ENCODE results near the gene IKZF1. TPM values are rescaled to one million over a fixed set of nuclear protein-coding genes. Genes with fewer than 3 reads are reported as not detected.

The IKZF1 gene
- total RNA-seq, 1 experiment from 2014 or later = 0.77 TPM

GRCh38 chr7:50431316-50431715 lies 126.8 kb downstream of the IKZF1 start:
- BruUV-seq (replicated peaks) = no TSS peak
- intact Hi-C loops (cut with micrococcal nuclease; ENCODE audit: unreplicated experiment) (no loop called here), in situ Hi-C loops (cut with HindIII; ENCODE audit: low pct_unique_long_range_greater_than_20kb, low sequenced_read_pairs) (no loop called here)
- no peaks in the 10 kb centered on the region for H3K9me3 ChIP-seq (ENCODE audit: control insufficient read depth, insufficient read depth, low read depth, low read length)
- DNase-seq (ENCODE audit: low read depth, low spot score) (no peak), ATAC-seq (no peak)
- ChIA-PET CTCF (no interaction called here), POLR2A (no interaction called here)
- H3K36me3 ChIP-seq (ENCODE audit: control insufficient read depth, insufficient read depth, low read length) = no peaks in the 10 kb centered on the region
- H3K27ac ChIP-seq (ENCODE audit: low read length) = no peak overlapping the region
- H3K4me3 ChIP-seq (ENCODE audit: low read depth in 2 of 2, low read length in 2 of 2) = no peak overlapping the region
- no peaks in the 10 kb centered on the region for H3K27me3 ChIP-seq (ENCODE audit: control insufficient read depth, insufficient read depth, low read length)
- TF ChIP-seq TCF7L2 (IDR thresholded peaks at IDR 0.05; ENCODE audit: low read depth, low read length) = no peak
- TF ChIP-seq, protein P1, sequence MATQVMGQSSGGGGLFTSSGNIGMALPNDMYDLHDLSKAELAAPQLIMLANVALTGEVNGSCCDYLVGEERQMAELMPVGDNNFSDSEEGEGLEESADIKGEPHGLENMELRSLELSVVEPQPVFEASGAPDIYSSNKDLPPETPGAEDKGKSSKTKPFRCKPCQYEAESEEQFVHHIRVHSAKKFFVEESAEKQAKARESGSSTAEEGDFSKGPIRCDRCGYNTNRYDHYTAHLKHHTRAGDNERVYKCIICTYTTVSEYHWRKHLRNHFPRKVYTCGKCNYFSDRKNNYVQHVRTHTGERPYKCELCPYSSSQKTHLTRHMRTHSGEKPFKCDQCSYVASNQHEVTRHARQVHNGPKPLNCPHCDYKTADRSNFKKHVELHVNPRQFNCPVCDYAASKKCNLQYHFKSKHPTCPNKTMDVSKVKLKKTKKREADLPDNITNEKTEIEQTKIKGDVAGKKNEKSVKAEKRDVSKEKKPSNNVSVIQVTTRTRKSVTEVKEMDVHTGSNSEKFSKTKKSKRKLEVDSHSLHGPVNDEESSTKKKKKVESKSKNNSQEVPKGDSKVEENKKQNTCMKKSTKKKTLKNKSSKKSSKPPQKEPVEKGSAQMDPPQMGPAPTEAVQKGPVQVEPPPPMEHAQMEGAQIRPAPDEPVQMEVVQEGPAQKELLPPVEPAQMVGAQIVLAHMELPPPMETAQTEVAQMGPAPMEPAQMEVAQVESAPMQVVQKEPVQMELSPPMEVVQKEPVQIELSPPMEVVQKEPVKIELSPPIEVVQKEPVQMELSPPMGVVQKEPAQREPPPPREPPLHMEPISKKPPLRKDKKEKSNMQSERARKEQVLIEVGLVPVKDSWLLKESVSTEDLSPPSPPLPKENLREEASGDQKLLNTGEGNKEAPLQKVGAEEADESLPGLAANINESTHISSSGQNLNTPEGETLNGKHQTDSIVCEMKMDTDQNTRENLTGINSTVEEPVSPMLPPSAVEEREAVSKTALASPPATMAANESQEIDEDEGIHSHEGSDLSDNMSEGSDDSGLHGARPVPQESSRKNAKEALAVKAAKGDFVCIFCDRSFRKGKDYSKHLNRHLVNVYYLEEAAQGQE (IDR thresholded peaks at IDR 0.05; ENCODE audit: insufficient read depth in 1 of 2, low read depth in 2 of 2, low read length in 1 of 2) = no peak
- no peak for TF ChIP-seq POLR2AphosphoS5 (IDR thresholded peaks at IDR 0.05; ENCODE audit: low read depth, low read length)
- no peak for TF ChIP-seq SIN3A (IDR thresholded peaks at IDR 0.05; ENCODE audit: borderline replicate concordance, insufficient read depth, low read depth, low read length)
- TF ChIP-seq, protein P2, sequence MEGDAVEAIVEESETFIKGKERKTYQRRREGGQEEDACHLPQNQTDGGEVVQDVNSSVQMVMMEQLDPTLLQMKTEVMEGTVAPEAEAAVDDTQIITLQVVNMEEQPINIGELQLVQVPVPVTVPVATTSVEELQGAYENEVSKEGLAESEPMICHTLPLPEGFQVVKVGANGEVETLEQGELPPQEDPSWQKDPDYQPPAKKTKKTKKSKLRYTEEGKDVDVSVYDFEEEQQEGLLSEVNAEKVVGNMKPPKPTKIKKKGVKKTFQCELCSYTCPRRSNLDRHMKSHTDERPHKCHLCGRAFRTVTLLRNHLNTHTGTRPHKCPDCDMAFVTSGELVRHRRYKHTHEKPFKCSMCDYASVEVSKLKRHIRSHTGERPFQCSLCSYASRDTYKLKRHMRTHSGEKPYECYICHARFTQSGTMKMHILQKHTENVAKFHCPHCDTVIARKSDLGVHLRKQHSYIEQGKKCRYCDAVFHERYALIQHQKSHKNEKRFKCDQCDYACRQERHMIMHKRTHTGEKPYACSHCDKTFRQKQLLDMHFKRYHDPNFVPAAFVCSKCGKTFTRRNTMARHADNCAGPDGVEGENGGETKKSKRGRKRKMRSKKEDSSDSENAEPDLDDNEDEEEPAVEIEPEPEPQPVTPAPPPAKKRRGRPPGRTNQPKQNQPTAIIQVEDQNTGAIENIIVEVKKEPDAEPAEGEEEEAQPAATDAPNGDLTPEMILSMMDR (IDR thresholded peaks at IDR 0.05) = no peak
- no peaks in the 10 kb centered on the region for H3K4me1 ChIP-seq (ENCODE audit: control insufficient read depth, insufficient read depth, low read length)

GRCh38 chr7:50431722-50432305 lies 127.3 kb downstream of the IKZF1 start:
- Histone ChIP-seq H3K9me3 (ENCODE audit: control insufficient read depth, insufficient read depth, low read depth, low read length) (no peaks in the 10 kb centered on the region), H3K27ac (ENCODE audit: low read length) (no peak overlapping the region), H3K27me3 (ENCODE audit: control insufficient read depth, insufficient read depth, low read length) (no peaks in the 10 kb centered on the region), H3K36me3 (ENCODE audit: control insufficient read depth, insufficient read depth, low read length) (no peaks in the 10 kb centered on the region), H3K4me3 (ENCODE audit: low read depth in 2 of 2, low read length in 2 of 2) (no peak overlapping the region), H3K4me1 (ENCODE audit: control insufficient read depth, insufficient read depth, low read length) (no peaks in the 10 kb centered on the region)
- TF ChIP-seq SIN3A (IDR thresholded peaks at IDR 0.05; ENCODE audit: borderline replicate concordance, insufficient read depth, low read depth, low read length) (no peak), TCF7L2 (IDR thresholded peaks at IDR 0.05; ENCODE audit: low read depth, low read length) (no peak), POLR2AphosphoS5 (IDR thresholded peaks at IDR 0.05; ENCODE audit: low read depth, low read length) (no peak)
- TF ChIP-seq, protein P1 (IDR thresholded peaks at IDR 0.05; ENCODE audit: insufficient read depth in 1 of 2, low read depth in 2 of 2, low read length in 1 of 2) = no peak
- TF ChIP-seq, protein P2 (IDR thresholded peaks at IDR 0.05) = no peak
- in situ Hi-C loops (cut with HindIII; ENCODE audit: low pct_unique_long_range_greater_than_20kb, low sequenced_read_pairs) = no loop called here
- DNase-seq (ENCODE audit: low read depth, low spot score) (no peak), ATAC-seq (no peak)
- ChIA-PET POLR2A (no interaction called here), CTCF (no interaction called here)
- no TSS peak for BruUV-seq (replicated peaks)
- intact Hi-C loops (cut with micrococcal nuclease; ENCODE audit: unreplicated experiment) = no loop called here
